T1000 (cell line): ENCODE measurements around the gene LRRC3C.
A peak's percentile ranks its signal among the peaks of the same experiment; 100 is the strongest.
"Not testable (repeated sequence)": the region's sequence is repeated elsewhere in the genome, so short reads cannot be mapped to it uniquely, and the experiment has no call there.

Experiments used
- DNase-seq: peaks from one replicate; lab custom pipeline; 2025; ENCODE audit warnings: mixed read lengths; lab: John Stamatoyannopoulos, UW

LRRC3C gene

DNA sequence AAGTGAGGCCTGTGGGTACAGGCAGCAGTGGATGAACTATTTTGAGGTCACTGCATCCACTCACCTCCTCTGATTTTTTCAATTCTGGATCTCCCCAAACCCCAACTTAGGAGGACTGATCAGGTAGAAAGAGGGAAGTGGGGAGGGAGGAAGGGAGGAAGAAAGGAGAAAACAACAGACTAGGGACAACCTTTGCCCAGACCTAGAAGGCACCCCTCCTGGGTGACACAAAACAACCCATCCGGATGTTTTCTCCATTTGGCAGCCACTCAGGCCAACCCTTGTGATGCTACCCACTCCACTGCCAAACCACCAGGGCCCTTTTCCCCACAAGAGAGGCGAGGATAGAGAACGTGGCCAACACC is 2.9 kb upstream of the LRRC3C start:
- no peak for DNase-seq

DNA sequence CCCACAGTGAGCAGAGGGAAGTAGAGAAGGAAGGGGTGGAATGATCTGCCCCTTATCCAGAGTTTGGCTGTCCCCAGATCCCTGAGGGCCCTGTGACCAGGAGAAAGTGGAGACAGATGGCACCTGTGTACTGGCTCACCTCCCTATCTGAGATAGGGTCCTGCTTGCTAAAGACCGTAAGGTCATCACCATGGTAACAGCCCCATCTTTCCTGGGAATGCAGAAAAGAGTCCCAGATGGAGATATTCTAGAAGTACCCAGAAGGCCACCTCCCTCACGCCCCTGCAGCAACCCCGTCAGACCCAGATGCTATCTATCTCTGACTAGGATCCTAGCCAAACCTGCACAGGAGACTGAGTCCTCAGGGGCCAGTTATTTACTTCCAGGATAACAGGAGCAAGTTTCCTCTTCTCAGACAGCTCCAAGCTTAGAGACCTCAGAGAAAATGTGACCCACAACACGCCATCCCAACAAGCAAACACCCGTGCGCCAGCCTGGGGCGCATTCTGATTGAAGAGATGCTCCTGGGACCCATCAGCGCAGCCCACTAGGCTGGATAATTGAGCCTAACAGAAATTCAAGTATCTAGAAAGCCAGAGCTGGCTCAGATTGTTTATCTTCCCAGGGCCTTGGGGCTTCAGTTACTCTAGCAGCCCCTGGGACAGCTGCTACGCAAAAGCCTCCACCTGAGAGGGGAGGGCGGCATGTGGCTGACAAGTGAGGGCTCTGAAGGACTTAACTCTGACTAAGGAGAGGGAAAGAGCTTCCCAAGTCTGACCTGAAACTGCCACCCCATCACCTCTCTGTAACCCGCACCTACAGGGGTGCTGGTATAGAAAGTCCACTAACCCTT is 2.0 kb upstream of the LRRC3C start:
- DNase-seq, result no peak

- no peak for DNase-seq
These were observed 1.4 kb upstream of the LRRC3C start for GRCh38 chr17:39926135-39926587.

- no peak for DNase-seq
These were observed 888 bp upstream of the LRRC3C start for GRCh38 chr17:39926588-39927100.

DNA sequence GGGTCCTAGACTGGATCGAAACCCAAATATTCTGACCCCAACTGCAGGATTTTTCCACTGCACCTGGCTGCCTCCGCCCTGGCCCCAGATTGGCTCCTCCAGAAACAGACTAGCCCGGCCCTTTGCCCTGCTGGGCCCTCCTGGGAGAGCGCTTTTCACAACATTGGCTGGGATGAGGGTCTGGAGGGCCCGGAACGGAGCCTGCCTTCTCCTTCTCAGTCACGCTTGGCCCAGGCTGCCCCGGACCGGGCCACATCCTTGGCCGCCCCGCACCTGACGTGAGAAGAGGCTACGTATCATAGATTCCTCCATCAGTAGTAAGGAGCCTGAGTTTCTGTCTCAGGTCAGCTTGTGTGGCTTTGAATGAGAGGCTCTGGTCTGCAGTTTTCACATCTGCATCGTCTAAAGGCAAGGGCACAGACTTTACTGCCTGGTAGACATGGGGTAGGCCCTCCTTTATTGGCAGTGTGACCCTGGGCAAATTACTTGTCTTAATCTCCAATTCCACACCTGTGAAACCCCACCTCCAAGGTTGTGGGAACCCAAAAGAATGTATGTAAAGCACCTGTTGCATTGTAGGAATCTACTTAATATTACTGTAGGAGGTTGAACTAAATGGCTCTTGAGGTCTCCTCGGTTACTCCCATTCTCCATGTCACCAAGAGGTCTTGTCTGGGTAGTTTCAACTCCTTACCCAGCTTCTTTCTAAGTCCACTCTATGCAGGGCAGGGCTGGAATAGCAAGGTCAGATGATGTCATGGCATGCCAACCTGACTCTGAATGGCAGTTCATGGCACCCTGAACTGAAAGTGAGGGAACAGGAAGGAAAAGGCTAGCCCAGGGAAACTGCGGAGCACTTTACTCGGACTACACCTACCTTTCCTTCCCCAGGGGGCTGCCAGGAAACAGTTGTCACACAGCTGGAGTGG is 661 bp downstream of the LRRC3C start:
- DNase-seq, result no peak

DNA sequence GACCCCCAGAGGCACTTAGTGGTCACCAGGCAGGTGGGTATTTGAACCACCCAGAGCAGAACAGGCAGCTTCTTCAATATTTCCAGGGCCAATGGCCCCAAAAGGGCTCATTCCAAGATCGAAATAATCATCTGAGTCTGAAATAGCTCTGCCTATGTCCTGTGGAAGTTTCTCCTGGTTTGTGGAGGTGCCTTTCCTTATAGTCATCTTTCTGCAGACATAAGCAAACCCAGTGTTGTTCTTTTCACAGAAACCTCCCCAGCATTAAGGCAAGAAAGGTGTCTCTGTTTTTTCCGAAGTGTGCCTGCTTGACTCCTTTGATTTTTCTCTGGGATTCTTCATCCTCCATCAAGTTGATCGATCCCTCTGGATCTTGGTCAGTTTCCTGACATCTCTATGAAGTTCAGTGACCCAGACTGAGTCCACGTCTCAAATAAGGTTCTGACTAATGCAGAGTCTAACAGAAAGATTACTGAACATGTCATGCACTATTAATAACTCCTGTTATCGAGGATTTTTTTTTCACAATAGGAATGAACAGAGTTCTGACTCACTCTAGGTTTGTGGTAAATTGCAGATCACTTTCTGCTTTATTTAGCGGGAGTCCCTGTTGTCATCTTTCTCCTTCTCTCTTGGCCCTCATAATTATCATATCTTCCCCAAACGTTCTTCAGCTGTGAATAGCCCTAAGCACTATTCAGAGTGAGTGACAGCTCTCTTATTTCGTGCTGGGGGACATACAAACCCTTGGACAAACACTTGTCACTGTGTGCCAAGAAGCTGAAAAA is 1.5 kb downstream of the LRRC3C start:
- peak; percentile 24 for DNase-seq

DNA sequence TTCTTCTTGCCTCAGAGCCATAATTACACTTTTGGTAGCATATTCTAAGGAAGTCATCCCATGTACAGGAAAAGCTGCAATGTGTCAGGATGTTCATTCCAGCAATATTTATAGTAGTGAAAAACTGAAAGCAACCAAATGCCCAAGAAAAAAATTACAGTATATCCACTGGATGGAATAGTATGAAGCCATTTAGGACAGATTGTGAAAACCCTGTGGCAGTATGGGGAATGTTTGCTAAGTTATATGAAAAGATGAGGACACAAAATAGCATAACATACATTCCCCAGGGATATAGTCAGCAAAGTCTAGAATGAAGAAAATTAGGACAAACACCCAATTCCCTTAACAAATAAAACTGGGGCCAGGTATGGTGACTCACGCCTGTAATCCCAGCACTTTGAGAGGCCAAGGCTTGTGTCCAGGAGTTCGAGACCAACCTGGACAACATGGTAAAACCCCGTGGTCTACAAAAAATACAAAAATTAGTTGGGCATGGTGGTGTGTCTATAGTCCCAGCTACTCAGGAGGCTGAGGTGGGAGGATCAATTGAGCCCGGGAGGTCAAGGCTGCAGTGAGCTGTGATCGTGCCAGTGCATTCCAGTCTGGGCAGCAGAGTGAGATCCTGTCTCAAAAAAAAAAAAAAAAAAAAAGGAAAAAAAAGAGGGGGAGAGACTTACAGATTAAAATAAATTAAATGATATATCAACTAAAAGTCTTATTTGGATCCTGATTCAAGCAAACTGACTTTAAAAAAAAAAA is 2.3 kb downstream of the LRRC3C start:
- DNase-seq, result no peak

- no peak for DNase-seq
These were observed 6.4 kb downstream of the LRRC3C start for GRCh38 chr17:39933912-39934311.

DNA sequence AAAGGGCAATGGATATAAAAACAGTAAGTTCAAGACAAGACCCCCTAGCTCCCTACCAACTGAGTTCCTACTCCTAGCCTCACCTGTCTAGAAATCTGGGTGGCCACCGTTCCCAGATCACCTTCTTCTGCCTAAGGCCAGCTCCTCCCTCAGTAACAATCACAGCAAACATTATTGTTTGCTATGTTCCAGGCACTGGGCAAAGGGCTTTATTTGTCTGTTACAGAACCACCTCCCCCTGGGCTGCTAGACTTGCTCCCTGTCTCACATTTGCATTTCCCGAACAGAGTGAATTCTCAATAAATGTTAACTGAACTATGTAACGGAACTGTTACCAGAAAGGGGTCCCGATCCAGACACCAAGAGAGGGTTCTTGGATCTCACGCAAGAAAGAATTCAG is 6.8 kb downstream of the LRRC3C start:
- no peak for DNase-seq

DNA sequence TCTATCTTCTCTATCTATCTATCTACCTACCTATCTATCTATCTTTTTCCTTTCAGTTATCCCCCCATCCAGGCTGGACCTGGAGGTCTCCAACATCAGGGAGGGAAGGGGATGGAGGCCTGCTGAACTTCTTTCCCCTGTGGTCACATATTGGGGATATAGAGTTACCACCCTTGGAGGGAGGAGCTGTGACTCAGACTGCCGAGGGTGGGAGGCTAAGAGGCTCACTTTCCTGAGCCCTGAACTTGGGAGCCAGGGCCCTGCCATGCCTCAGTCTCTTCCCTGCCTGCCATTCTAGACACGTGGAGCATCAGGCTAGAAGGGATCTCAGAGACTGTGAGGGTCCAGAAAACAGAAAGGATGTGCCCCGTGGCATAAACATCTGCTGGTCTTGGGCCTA is 8.4 kb downstream of the LRRC3C start:
- no peak for DNase-seq

GRCh38 chr17:39937447-39937846 is 9.9 kb downstream of the LRRC3C start:
- DNase-seq, result no peak

DNA sequence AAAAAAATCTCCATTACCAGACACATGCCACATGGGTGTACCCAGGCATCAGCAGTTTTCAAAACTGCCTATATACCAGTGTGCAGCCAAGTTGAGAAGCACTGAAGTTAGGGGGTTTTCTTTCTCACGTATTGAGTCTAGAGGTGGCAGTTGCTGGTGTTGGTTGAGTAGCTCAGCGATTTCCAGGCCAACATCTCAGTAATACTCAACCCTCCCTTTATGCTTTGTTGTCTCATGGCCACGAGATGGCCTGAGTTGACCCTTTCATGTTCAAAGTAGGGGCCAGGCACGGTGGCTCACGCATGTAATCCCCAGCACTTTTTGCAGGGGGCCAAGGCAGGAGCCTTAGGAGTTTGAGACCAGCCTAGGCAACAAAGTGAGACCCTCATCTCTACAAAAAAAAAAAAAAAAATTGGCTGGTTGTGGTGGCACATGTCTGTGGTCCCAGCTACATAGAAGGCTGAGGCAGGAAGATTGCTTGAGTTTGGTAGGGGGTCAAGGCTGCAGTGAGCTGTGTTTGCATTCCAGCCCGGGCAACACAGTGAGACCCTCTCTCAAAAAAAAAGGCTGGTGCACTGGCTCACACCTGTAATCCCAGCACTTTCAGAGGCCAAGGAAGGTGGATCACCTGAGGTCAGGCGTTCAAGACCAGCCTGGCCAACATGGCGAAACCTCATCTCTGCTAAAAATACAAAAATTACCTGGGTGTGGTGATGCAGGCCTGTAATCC is 10.8 kb downstream of the LRRC3C start:
- DNase-seq, result no peak

DNA sequence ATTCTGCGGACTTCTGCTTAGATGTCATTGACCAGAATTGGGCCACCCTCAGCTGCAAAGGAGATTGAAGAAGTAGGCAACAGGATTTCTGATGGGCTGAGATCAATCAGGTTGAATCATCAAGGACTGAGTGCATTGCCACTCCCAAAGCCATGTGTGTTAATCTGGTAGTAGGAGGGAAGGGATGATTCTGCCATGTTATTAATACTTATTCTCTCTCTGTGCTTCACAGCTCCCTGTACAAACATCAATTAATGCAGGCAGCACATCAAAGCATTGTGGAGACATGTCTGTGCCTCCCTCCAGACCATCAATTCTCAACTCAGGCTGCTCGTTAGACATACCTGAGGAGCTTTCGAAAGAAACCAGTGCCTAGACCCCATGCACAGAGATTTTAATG is 11.6 kb downstream of the LRRC3C start:
- DNase-seq, result no peak

DNA sequence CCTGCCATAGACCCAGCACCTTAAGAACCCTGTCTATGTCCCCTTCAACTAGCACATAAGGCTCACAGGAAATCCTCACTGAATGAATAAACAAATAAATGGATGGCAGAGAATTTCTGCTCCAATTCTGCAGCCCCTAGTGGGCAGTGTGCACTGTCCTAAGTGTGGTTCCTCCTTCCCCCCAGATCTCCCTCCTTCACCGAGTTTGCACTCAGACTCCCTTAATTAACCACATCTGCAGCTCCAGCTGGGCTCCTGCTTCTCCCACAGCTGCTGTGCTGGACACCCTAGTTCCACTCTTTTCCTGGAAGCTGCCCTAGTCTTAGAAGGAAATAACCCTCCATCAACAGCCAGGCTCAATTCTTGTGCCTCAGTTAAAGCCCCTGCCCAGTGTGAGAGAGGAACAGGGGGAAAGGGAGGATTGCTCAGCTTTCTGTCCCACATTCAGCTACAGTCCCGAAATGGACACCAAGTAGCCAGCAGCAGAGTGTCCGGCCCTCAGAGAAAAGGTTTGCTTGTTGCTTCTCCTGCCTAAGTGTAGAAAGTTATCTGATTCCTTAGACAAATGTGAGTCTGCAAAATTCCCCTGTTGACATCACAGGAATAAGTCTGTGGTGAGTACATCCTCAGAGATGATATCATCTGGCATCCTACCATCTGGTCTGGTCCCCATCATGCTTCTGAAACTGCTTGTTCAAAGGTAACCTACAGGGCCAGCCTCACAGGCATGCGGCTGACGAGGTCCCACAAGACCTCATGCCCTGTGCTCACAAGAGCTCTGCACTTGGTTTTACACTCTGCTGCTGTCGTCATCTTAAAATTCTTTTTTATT is 12.3 kb downstream of the LRRC3C start:
- peak; percentile 52 for DNase-seq

DNA sequence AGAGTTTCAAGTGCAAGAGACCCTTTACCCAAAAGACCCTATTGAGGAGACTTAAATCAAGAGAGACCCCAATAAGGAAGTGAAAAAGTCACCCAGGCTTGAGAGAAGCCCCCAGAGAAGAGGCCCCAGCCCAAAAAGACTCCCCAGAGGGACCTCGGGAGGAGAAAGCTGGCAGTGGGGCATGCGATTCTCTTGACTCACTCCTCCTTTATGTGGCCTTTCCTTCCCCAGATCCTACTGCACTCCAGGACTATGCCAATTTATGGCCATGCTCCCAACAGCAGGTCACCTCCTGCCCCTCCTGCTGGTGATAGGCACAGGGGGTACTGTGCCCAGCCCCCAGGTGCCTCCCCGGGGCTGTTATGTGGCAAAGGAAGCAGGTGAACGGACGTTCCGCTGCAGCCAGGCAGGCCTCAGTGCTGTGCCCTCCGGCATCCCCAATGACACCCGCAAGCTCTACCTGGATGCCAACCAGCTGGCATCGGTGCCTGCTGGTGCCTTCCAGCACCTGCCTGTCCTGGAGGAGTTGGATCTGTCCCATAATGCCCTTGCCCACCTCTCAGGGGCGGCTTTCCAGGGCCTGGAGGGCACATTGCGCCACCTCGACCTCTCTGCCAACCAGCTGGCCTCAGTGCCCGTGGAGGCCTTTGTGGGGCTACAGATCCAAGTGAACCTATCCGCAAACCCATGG is 16.3 kb downstream of the LRRC3C start:
- DNase-seq, result no peak

- no peak for DNase-seq
These were observed 16.8 kb downstream of the LRRC3C start for GRCh38 chr17:39944393-39944711.

GRCh38 chr17:39946551-39947330 is 19.2 kb downstream of the LRRC3C start:
- no peak for DNase-seq

DNA sequence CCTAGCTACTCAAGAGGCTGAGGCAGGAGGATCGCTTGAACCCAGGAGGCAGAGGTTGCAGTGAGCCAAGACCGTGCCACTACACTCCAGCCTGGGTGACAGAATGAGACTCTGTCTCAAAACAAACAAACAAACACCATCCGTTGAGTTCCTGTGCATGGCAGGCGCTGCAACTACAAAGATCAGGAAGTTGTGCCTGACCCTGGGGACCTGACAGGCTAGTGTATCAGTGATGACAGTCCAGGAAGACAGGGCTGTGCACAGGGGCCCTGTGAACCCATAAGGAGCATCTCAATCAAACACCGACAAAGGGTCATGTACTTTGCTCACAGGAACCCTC is 20.9 kb downstream of the LRRC3C start:
- not testable (repeated sequence) for DNase-seq
